Glutamatergic neuron (in vitro differentiated cells): ENCODE measurements around the gene UBN1. TPM values are rescaled to one million over a fixed set of nuclear protein-coding genes. Genes with fewer than 3 reads are reported as not detected.

Source experiments
- DNase-seq: peaks from one replicate; pipeline ENCODE4 v3.0.0; 2022
- H3K27ac Mint-ChIP-seq: one replicate; pipeline ENCODE4 v1.8.0; 2020; ENCODE audit warnings: mild to moderate bottlenecking, mixed read lengths, inconsistent platforms; ENCODE audit not compliant: unreplicated experiment
- H3K27me3 Mint-ChIP-seq: one replicate; pipeline ENCODE4 v1.8.0; 2020; ENCODE audit warnings: mild to moderate bottlenecking, moderate library complexity, mixed read lengths, inconsistent platforms; ENCODE audit not compliant: unreplicated experiment
- H3K36me3 Mint-ChIP-seq: one replicate; pipeline ENCODE4 v1.8.0; 2020; ENCODE audit warnings: mild to moderate bottlenecking, mixed read lengths, inconsistent platforms; ENCODE audit not compliant: unreplicated experiment
- H3K4me1 Mint-ChIP-seq: one replicate; pipeline ENCODE4 v1.8.0; 2020; ENCODE audit warnings: mild to moderate bottlenecking, low read depth, mixed read lengths, inconsistent platforms; ENCODE audit not compliant: unreplicated experiment
- H3K4me3 Mint-ChIP-seq: one replicate; pipeline ENCODE4 v1.8.0; 2020; ENCODE audit warnings: mild to moderate bottlenecking, mixed read lengths, inconsistent platforms; ENCODE audit not compliant: unreplicated experiment
- H3K9me3 Mint-ChIP-seq: one replicate; pipeline ENCODE4 v1.8.0; 2020; ENCODE audit warnings: mild to moderate bottlenecking, moderate library complexity, mixed read lengths, inconsistent platforms; ENCODE audit not compliant: unreplicated experiment
- total RNA-seq: library from RNA; stranded (reverse); fragmentation: NEBNext Ultra II Directional; extraction: Animal tissue kit (Norgen Biotek cat#: 25700); gene quantifications from one replicate; pipeline ENCODE4 v1.2.1, GENCODE V29; 2021; ENCODE audit not compliant: unreplicated experiment
- TF ChIP-seq, protein P1 (sequence below): fragments of 200-600 bp; sonication (generic); IDR thresholded peaks from one replicate; pipeline ENCODE4 v1.5.0; 2021; ENCODE audit not compliant: partially characterized antibody, unreplicated experiment

UBN1 gene
- total RNA-seq, 1 donor from 2014 or later = 34.3 TPM

DNA sequence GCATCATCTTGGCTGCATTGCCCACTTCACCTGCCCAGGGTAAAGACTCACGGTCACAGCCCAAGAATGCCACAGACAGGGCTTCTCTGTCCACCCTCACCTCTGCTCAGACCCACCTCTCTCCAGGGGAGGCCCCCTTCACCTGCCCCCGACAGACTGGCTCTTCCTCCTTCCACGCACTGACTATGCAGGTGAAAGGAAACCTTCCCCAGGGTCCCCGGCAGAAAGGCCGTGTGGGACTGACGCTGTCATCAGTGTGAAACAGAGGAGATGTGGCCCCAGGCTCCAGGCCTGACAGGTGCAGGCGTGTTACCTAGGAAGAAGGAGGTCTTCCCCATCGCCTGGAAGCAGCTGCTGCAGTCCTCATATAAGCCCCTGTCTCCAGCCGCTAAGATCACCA lies 35.5 kb upstream of the UBN1 start:
- Mint-ChIP-seq H3K4me3 (no peak overlapping the region), H3K9me3 (peaks cover 6% of the 10 kb centered on the region), H3K27ac (no peak overlapping the region), H3K27me3 (peaks cover 3% of the 10 kb centered on the region), H3K4me1 (no peaks in the 10 kb centered on the region), H3K36me3 (no peaks in the 10 kb centered on the region)
- TF ChIP-seq, protein P1, sequence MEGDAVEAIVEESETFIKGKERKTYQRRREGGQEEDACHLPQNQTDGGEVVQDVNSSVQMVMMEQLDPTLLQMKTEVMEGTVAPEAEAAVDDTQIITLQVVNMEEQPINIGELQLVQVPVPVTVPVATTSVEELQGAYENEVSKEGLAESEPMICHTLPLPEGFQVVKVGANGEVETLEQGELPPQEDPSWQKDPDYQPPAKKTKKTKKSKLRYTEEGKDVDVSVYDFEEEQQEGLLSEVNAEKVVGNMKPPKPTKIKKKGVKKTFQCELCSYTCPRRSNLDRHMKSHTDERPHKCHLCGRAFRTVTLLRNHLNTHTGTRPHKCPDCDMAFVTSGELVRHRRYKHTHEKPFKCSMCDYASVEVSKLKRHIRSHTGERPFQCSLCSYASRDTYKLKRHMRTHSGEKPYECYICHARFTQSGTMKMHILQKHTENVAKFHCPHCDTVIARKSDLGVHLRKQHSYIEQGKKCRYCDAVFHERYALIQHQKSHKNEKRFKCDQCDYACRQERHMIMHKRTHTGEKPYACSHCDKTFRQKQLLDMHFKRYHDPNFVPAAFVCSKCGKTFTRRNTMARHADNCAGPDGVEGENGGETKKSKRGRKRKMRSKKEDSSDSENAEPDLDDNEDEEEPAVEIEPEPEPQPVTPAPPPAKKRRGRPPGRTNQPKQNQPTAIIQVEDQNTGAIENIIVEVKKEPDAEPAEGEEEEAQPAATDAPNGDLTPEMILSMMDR = no peak
- DNase-seq = no peak

GRCh38 chr16:4813251-4814003 lies 33.9 kb upstream of the UBN1 start:
- Mint-ChIP-seq H3K36me3 (no peaks in the 10 kb centered on the region), H3K4me1 (no peaks in the 10 kb centered on the region), H3K9me3 (peaks cover 4% of the 10 kb centered on the region), H3K27me3 (no peaks in the 10 kb centered on the region), H3K4me3 (no peak overlapping the region), H3K27ac (no peak overlapping the region)
- no peak for DNase-seq
- TF ChIP-seq, protein P1 = no peak

DNA sequence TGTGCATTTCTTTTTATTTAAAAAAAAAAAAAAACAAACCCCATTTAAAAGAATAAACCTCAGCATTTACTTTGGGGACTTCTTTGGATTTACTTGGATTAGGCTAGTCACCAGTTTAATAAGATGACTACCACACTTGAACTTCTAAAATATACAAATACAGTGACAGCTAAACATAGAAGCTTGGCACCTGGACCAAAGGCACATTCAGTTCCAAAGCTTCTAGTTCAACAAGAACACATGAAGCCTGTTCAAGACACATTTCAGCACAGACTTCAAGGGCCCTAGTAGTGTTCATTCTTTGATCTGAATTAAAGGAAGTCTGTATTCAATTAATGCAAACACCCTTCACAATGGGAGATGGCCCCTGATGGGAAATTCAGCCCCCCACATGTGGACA lies 33.2 kb upstream of the UBN1 start:
- TF ChIP-seq, protein P1 = no peak
- DNase-seq = no peak
- H3K27ac Mint-ChIP-seq = no peak overlapping the region
- peaks cover 4% of the 10 kb centered on the region for H3K9me3 Mint-ChIP-seq
- H3K4me3 Mint-ChIP-seq = no peak overlapping the region
- peaks cover 3% of the 10 kb centered on the region for H3K27me3 Mint-ChIP-seq
- H3K36me3 Mint-ChIP-seq = no peaks in the 10 kb centered on the region
- H3K4me1 Mint-ChIP-seq = no peaks in the 10 kb centered on the region

GRCh38 chr16:4814542-4815173 lies 32.6 kb upstream of the UBN1 start:
- TF ChIP-seq, protein P1 = no peak
- Mint-ChIP-seq H3K4me1 (no peaks in the 10 kb centered on the region), H3K36me3 (no peaks in the 10 kb centered on the region), H3K4me3 (no peak overlapping the region), H3K9me3 (peaks cover 4% of the 10 kb centered on the region), H3K27ac (no peak overlapping the region), H3K27me3 (peaks cover 3% of the 10 kb centered on the region)
- DNase-seq = no peak

GRCh38 chr16:4820652-4821051 lies 26.6 kb upstream of the UBN1 start:
- no peak overlapping the region for H3K27ac Mint-ChIP-seq
- peaks cover 2% of the 10 kb centered on the region for H3K9me3 Mint-ChIP-seq
- peaks cover 3% of the 10 kb centered on the region for H3K27me3 Mint-ChIP-seq
- no peak overlapping the region for H3K4me3 Mint-ChIP-seq
- TF ChIP-seq, protein P1 = no peak
- no peaks in the 10 kb centered on the region for H3K4me1 Mint-ChIP-seq
- DNase-seq = no peak
- H3K36me3 Mint-ChIP-seq = peaks cover 5% of the 10 kb centered on the region
